HepG2 (cell line): ENCODE data around the gene CADM4. TPM values are rescaled to one million over a fixed set of nuclear protein-coding genes. Genes with fewer than 3 reads are reported as not detected.
A peak's percentile ranks its signal among the peaks of the same experiment; 100 is the strongest.

Experiments used
- HDAC2 ChIP-seq: sonication (generic); formaldehyde crosslinking; IDR thresholded peaks from 2 replicates; pipeline ENCODE4 v1.4.0; 2020; ENCODE audit warnings: missing genetic modification reagents
- JDP2 ChIP-seq: sonication (generic); formaldehyde crosslinking; IDR thresholded peaks from 2 replicates; pipeline ENCODE4 v1.8.1; 2022; ENCODE audit warnings: missing genetic modification reagents, borderline replicate concordance
- KDM6A ChIP-seq: IDR thresholded peaks from 2 replicates; pipeline ENCODE4 v1.6.1; 2016; ENCODE audit warnings: low read depth
- NFAT5 ChIP-seq: sonication (generic); formaldehyde crosslinking; IDR thresholded peaks from 2 replicates; pipeline ENCODE4 v1.4.0; 2020; ENCODE audit warnings: missing genetic modification reagents
- PAF1 ChIP-seq: IDR thresholded peaks from 2 replicates; pipeline ENCODE4 v1.6.1; 2016; ENCODE audit warnings: missing genetic modification reagents, missing compliant biosample characterization
- RBFOX2 ChIP-seq: fragments of 200-400 bp; formaldehyde crosslinking; IDR thresholded peaks from 2 replicates; pipeline ENCODE4 v1.6.1; 2017; ENCODE audit warnings: low read depth, mild to moderate bottlenecking, low read length
- SP2 ChIP-seq: sonication (generic); formaldehyde crosslinking; IDR thresholded peaks from 2 replicates; pipeline ENCODE4 v1.5.1; 2020; ENCODE audit warnings: mild to moderate bottlenecking, missing genetic modification reagents
- SUZ12 ChIP-seq: fragments of 150-350 bp; IDR thresholded peaks from 2 replicates; pipeline ENCODE4 v1.6.1; 2014; ENCODE audit warnings: low read depth, low read length
- ZBTB25 ChIP-seq: IDR thresholded peaks from 2 replicates; pipeline ENCODE4 v1.6.1; 2018; ENCODE audit warnings: missing genetic modification reagents
- ZNF652 ChIP-seq: IDR thresholded peaks from 2 replicates; pipeline ENCODE4 v1.6.1; 2016; ENCODE audit warnings: low read depth, borderline replicate concordance
- ZNF674 ChIP-seq: sonication (generic); formaldehyde crosslinking; IDR thresholded peaks from 2 replicates; pipeline ENCODE4 v1.5.0; 2020; ENCODE audit warnings: low read depth, mild to moderate bottlenecking, missing genetic modification reagents
- ZZZ3 ChIP-seq: sonication (generic); formaldehyde crosslinking; IDR thresholded peaks from 2 replicates; pipeline ENCODE4 v1.4.0; 2020; ENCODE audit warnings: missing genetic modification reagents, mild to moderate bottlenecking, borderline replicate concordance
- polyA plus RNA-seq, 8 experiments: library from polyadenylated mRNA; depleted of rRNA in 3 of 8; stranded (reverse) in 7 of 8; unstranded in 1 of 8; fragments of >200 nt; fragmentation: Illumina TruSeq in 4 of 8; extraction: Trizol in 4 of 8; gene quantifications; 2 replicates each; pipeline versions ENCODE4 v1.2.1 to v1.2.3, GENCODE V29; 2011 to 2016; ENCODE audit warnings: low read depth in 4 of 8, missing spikeins in 1 of 8, mixed read lengths in 1 of 8; ENCODE audit not compliant: insufficient read depth in 1 of 8
- total RNA-seq, 5 experiments: library from RNA; depleted of rRNA; stranded (reverse); fragments of >200 nt; fragmentation: Illumina TruSeq; extraction: Trizol; gene quantifications; 2 replicates each; pipeline ENCODE4 v1.2.3, GENCODE V29; 2016; ENCODE audit warnings: low read depth in 1 of 5
- TF ChIP-seq, protein P1 (sequence below): sonication (generic); formaldehyde crosslinking; IDR thresholded peaks from 2 replicates; pipeline ENCODE4 v1.5.1; 2020; ENCODE audit warnings: mild to moderate bottlenecking, missing genetic modification reagents, borderline replicate concordance

CADM4 gene
- total and polyA plus RNA-seq, 2 of the 13 experiments (the other 11 are each of a cell fraction or from before 2014, with no cell fraction given): 8.5 to 16.0 TPM

DNA sequence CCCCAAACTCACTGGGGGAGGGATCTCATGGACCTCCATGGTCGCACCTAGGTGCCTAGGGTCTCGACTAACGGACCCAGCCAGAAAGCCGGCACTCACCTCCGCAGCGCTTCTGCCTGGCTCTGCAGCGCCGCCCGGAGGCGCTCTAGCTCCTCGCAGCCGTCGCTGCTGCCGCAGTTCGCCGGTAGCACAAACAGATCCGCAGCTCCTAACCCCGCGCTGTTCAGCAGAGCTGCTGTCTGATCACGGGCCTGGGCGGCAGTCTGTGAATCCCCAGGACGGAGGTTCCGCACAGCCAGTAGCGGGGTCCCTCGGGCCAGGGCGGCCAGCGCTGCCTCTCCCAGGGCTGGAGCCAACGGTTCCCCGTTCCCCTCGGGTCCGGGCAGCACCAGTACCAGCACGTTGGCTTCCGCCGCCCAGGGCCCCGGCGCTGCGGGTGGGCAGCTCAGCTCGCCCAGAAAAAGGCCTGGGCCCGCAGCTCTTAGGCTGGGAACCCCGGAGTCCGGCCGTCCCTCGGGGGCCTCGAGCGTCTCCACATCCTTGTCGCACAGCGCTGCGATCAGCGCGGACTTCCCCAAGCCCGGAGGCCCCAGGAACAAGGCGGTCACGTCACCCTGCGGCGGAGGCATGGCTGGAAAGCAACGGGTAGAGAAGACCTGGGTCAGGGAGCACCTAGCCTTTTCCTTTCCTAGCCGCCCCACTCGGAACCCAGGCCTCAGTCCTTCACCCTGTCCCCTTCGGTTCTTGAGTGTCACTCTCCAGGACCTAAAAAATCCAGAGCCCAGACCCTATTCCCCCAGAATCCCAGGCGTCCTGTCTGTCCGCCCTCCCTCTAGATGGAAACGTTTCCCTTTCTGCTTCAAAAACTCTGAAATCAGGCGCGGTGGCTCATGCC is 44.7 kb downstream of the CADM4 start (continued):
- TF ChIP-seq PAF1 (CRISPR knock-in tag) (no peak), HDAC2 (CRISPR knock-in tag) (no peak; the same call in 1 of the 2 replicates), ZZZ3 (no peak), JDP2 (CRISPR knock-in tag) (no peak), ZBTB25 (CRISPR knock-in tag) (no peak), ZNF674 (CRISPR knock-in tag) (0 out of 2 replicates have a peak, but pooled peaks have one; percentile 22), NFAT5 (CRISPR knock-in tag) (0 out of 2 replicates have a peak, but pooled peaks have one; percentile 15), RBFOX2 (peak; percentile 63), SP2 (no peak), SUZ12 (no peak), KDM6A (CRISPR knock-in tag) (no peak), ZNF652 (CRISPR knock-in tag) (no peak)
- TF ChIP-seq, protein P1, sequence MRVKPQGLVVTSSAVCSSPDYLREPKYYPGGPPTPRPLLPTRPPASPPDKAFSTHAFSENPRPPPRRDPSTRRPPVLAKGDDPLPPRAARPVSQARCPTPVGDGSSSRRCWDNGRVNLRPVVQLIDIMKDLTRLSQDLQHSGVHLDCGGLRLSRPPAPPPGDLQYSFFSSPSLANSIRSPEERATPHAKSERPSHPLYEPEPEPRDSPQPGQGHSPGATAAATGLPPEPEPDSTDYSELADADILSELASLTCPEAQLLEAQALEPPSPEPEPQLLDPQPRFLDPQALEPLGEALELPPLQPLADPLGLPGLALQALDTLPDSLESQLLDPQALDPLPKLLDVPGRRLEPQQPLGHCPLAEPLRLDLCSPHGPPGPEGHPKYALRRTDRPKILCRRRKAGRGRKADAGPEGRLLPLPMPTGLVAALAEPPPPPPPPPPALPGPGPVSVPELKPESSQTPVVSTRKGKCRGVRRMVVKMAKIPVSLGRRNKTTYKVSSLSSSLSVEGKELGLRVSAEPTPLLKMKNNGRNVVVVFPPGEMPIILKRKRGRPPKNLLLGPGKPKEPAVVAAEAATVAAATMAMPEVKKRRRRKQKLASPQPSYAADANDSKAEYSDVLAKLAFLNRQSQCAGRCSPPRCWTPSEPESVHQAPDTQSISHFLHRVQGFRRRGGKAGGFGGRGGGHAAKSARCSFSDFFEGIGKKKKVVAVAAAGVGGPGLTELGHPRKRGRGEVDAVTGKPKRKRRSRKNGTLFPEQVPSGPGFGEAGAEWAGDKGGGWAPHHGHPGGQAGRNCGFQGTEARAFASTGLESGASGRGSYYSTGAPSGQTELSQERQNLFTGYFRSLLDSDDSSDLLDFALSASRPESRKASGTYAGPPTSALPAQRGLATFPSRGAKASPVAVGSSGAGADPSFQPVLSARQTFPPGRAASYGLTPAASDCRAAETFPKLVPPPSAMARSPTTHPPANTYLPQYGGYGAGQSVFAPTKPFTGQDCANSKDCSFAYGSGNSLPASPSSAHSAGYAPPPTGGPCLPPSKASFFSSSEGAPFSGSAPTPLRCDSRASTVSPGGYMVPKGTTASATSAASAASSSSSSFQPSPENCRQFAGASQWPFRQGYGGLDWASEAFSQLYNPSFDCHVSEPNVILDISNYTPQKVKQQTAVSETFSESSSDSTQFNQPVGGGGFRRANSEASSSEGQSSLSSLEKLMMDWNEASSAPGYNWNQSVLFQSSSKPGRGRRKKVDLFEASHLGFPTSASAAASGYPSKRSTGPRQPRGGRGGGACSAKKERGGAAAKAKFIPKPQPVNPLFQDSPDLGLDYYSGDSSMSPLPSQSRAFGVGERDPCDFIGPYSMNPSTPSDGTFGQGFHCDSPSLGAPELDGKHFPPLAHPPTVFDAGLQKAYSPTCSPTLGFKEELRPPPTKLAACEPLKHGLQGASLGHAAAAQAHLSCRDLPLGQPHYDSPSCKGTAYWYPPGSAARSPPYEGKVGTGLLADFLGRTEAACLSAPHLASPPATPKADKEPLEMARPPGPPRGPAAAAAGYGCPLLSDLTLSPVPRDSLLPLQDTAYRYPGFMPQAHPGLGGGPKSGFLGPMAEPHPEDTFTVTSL (CRISPR knock-in tag): no peak
